ENCODE results near the gene FAHD2B. TPM values are rescaled to one million over a fixed set of nuclear protein-coding genes. Genes with fewer than 3 reads are reported as not detected.
A peak's percentile ranks its signal among the peaks of the same experiment; 100 is the strongest.
"Not testable (repeated sequence)": the region's sequence is repeated elsewhere in the genome, so short reads cannot be mapped to it uniquely, and the experiment has no call there.

The FAHD2B gene, protein sequence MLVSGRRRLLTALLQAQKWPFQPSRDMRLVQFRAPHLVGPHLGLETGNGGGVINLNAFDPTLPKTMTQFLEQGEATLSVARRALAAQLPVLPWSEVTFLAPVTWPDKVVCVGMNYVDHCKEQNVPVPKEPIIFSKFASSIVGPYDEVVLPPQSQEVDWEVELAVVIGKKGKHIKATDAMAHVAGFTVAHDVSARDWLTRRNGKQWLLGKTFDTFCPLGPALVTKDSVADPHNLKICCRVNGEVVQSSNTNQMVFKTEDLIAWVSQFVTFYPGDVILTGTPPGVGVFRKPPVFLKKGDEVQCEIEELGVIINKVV
- 10 to 100 TPM; 12.9 to 14.9 (median 14.2) TPM for total RNA-seq

DNA sequence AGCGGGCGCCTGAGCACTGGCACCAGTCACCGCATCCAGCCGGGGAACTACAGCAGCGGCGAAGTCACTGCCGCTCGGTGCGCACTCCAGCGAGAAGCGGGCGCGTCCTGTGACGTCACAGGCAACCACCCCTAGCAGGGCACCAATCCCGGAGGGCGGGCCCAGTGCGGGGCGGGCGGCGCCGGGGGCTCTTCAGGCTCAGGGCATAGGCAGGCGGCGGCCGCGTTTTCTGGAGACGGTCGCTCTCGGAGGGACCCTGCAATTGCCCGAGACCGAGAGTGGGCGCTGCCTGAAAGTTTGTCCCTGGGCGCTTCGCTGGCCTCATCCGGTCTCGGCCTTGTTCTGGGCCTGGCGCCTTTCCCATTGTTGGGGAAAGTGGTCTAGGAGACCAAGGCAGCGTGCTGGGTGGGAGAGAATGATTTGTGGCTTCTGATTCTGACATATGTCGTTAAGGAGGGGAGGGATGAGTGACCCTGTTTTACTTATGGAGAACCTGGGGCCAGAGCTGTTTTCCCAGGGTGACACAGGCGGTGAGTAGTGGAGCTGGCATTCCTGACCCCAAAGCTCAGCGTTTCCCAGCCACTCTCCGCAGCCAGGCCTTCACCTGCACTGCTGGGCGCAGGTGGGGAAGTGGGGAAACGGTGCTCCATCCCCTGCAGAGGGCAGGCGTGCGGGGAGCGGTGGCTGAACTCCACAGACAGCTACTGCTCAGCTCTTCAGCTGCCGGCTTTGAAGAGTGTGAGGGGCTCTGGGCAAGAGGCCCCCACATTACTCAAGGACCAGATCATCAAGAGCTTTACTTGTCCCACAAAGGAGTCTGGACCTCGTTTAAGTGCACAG, at the start of gene FAHD2B:
TSS of gene FAHD2B (minus strand) at position 111 of the 840 bp plus-strand sequence. CDS start 3,176 bp downstream, outside the sequence.
- intact Hi-C loops (cut with DNase I; ENCODE audit: low total_unique reads); H3K4me3 ChIP-seq (ENCODE audit: low read depth, poor library complexity, severe bottlenecking): not testable (repeated sequence)
- 0 to 6% methylated on average over 4 to 11 of the region's 48 CpGs for WGBS, 2 donors
- peak; percentile 67 to 96 for DNase-seq (ENCODE audit: low spot score in 2 of 2)

- DNase-seq (ENCODE audit: low spot score in 2 of 2); H3K4me3 ChIP-seq (ENCODE audit: low read depth, poor library complexity, severe bottlenecking); intact Hi-C loops (cut with DNase I; ENCODE audit: low total_unique reads): not testable (repeated sequence)
- WGBS, 2 donors, result 64 to 68% methylated on average over 3 of the region's 3 CpGs
These were observed 49.3 kb upstream of the FAHD2B start for GRCh38 chr2:97144016-97144415.

DNA sequence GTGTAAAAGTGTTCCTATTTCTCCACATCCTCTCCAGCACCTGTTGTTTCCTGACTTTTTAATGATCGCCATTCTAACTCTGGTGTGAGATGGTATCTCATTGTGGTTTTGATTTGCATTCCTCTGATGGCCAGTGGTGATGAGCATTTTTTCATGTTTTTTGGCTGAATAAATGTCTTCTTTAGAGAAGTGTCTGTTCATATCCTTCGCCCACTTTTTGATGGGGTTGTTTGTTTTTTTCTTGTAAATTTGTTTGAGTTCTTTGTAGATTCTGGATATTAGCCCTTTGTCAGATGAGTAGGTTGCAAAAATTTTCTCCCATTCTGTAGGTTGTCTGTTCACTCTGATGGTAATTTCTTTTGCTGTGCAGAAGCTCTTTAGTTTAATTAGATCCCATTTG, 34.4 kb upstream of the FAHD2B start:
- whole genome bisulfite sequencing, 2 donors, result 97 to 98% methylated on average over 2 of the region's 2 CpGs
- H3K4me3 ChIP-seq (ENCODE audit: low read depth, poor library complexity, severe bottlenecking), result not testable (repeated sequence)

DNA sequence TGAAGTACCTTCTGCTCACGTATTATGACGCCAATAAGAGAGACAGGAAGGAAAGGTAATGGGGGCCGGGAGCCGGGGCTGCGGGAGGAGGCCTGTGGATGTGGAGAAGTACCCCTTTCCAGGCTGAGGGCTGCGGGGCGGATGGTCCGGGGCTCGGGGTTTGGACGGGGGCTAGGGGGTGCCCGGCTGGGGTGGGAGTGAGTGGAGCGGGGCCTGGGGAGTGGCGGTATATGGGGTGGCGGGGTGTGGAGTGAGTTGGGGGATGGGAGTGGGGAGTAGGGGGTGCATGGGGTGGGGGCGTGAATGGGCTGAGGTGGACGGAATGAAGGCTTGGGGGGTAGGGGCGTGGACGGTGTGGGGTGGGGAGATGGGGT, 19.2 kb upstream of the FAHD2B start:
- H3K4me3 ChIP-seq (ENCODE audit: low read depth, poor library complexity, severe bottlenecking), result peak overlapping the region; percentile 58
- intact Hi-C loops (cut with DNase I; ENCODE audit: low total_unique reads); DNase-seq (ENCODE audit: low spot score in 2 of 2): not testable (repeated sequence)
- 1 to 2% methylated on average over 6 to 7 of the region's 18 CpGs for WGBS, 2 donors

More for the DNA sequence above, 34.4 kb upstream of the FAHD2B start:
- DNase-seq (ENCODE audit: low spot score in 2 of 2); intact Hi-C loops (cut with DNase I; ENCODE audit: low total_unique reads): not testable (repeated sequence)

GRCh38 chr2:97113050-97113881, 18.6 kb upstream of the FAHD2B start, which contains the start of gene ANKRD36:
Gene ANKRD36 (plus strand): TSS chr2:97113153. CDS start chr2:97113740, 587 bp downstream.
- intact Hi-C loops (cut with DNase I; ENCODE audit: low total_unique reads), result not testable (repeated sequence)
- 0 to 1% methylated on average over 27 to 33 of the region's 74 CpGs for WGBS, 2 donors
- DNase-seq (ENCODE audit: low spot score in 2 of 2), result peak; percentile 69 to 95
- H3K4me3 ChIP-seq (ENCODE audit: low read depth, poor library complexity, severe bottlenecking), result peak within 1 kb of the TSS; percentile 76

GRCh38 chr2:97112320-97113049, 17.8 kb upstream of the FAHD2B start:
- H3K4me3 ChIP-seq (ENCODE audit: low read depth, poor library complexity, severe bottlenecking), result peak overlapping the region; percentile 76
- intact Hi-C loops (cut with DNase I; ENCODE audit: low total_unique reads), result not testable (repeated sequence)
- TF ChIP-seq, protein P1, sequence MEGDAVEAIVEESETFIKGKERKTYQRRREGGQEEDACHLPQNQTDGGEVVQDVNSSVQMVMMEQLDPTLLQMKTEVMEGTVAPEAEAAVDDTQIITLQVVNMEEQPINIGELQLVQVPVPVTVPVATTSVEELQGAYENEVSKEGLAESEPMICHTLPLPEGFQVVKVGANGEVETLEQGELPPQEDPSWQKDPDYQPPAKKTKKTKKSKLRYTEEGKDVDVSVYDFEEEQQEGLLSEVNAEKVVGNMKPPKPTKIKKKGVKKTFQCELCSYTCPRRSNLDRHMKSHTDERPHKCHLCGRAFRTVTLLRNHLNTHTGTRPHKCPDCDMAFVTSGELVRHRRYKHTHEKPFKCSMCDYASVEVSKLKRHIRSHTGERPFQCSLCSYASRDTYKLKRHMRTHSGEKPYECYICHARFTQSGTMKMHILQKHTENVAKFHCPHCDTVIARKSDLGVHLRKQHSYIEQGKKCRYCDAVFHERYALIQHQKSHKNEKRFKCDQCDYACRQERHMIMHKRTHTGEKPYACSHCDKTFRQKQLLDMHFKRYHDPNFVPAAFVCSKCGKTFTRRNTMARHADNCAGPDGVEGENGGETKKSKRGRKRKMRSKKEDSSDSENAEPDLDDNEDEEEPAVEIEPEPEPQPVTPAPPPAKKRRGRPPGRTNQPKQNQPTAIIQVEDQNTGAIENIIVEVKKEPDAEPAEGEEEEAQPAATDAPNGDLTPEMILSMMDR (IDR thresholded peaks at IDR 0.05), result peak in 1 of 3 donors; percentile 92
- 0 to 1% methylated on average over 17 to 20 of the region's 44 CpGs for WGBS, 2 donors
- peak; percentile 78 to 88 for DNase-seq (ENCODE audit: low spot score in 2 of 2)

- H3K4me3 ChIP-seq (ENCODE audit: low read depth, poor library complexity, severe bottlenecking); DNase-seq (ENCODE audit: low spot score in 2 of 2); intact Hi-C loops (cut with DNase I; ENCODE audit: low total_unique reads): not testable (repeated sequence)
- WGBS, 2 donors, result 82 to 83% methylated on average over 9 of the region's 9 CpGs
These were observed 16.6 kb upstream of the FAHD2B start for GRCh38 chr2:97111246-97111645.

- WGBS, 2 donors, result 84 to 97% methylated on average over 2 of the region's 2 CpGs
- H3K4me3 ChIP-seq (ENCODE audit: low read depth, poor library complexity, severe bottlenecking); intact Hi-C loops (cut with DNase I; ENCODE audit: low total_unique reads); DNase-seq (ENCODE audit: low spot score in 2 of 2): not testable (repeated sequence)
These were observed 12.2 kb upstream of the FAHD2B start for GRCh38 chr2:97106878-97107277.

DNA sequence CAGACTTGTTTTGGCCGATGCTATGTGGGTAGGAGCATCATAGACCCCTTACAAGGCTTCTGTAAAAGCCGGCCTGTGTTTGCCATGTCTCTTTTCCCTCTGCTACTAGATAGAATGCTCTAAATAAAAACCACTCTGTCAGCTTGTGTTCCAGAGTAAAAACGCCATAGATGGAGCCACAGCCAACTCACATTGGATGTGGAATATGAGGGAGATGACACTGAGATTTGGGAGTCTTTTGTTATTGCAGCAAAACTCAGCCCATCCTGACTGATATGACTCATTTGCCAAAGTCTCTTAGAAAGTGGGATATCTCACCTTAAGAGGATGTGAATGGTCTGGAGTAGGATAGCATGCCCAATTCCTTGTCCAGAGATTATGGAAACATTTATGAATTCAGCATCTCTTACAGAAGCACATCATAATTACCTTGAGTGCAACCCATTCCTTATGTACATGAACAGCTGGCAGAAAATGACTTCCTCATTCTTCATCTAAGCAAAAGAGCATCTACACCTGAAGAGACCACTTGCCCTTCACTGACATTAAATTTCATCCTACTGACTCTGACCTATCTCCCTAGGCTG, 4.2 kb upstream of the FAHD2B start:
- WGBS, 2 donors, result 84 to 85% methylated on average over 3 of the region's 3 CpGs
- intact Hi-C loops (cut with DNase I; ENCODE audit: low total_unique reads); H3K4me3 ChIP-seq (ENCODE audit: low read depth, poor library complexity, severe bottlenecking); DNase-seq (ENCODE audit: low spot score in 2 of 2): not testable (repeated sequence)
